Mammary epithelial cell (primary cell): ENCODE data around the gene PCED1A.

Source experiments
- EZH2 ChIP-seq: IDR thresholded peaks from 2 replicates; pipeline ENCODE4 v1.6.1; 2012; ENCODE audit warnings: low read length, inconsistent platforms, borderline replicate concordance
- TF ChIP-seq, protein P1 (sequence below), 2 donors: IDR thresholded peaks in 1 of 2; conservative IDR thresholded peaks in 1 of 2; 2 replicates each; pipeline ENCODE4 v1.5.1; 2011 to 2012; ENCODE audit warnings: inconsistent platforms in 2 of 2, low read length in 2 of 2, mild to moderate bottlenecking in 2 of 2, control low read depth in 1 of 2, low read depth in 1 of 2; ENCODE audit not compliant: insufficient read depth in 1 of 2; ENCODE audit errors: extremely low read depth in 1 of 2

DNA sequence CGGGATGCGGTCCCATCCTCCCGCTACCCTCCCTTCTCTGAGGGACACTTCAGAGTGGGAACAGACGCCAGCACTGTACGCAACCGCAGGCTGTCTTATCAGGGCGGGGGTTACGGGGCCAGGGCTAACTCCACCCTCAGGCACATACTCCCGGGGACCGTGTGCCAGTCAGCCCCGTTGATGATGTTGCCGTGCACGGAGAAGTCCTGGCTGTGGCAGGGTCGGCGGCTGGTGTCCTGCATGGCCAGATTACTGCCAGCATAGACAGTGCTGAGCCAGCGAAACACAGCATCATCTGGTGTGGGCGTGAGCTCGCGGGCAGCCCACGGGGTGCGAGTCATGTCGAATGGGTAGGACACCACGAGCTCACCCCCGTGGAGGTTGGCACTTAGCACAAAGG is 45.0 kb downstream of the PCED1A start:
- TF ChIP-seq, protein P1, sequence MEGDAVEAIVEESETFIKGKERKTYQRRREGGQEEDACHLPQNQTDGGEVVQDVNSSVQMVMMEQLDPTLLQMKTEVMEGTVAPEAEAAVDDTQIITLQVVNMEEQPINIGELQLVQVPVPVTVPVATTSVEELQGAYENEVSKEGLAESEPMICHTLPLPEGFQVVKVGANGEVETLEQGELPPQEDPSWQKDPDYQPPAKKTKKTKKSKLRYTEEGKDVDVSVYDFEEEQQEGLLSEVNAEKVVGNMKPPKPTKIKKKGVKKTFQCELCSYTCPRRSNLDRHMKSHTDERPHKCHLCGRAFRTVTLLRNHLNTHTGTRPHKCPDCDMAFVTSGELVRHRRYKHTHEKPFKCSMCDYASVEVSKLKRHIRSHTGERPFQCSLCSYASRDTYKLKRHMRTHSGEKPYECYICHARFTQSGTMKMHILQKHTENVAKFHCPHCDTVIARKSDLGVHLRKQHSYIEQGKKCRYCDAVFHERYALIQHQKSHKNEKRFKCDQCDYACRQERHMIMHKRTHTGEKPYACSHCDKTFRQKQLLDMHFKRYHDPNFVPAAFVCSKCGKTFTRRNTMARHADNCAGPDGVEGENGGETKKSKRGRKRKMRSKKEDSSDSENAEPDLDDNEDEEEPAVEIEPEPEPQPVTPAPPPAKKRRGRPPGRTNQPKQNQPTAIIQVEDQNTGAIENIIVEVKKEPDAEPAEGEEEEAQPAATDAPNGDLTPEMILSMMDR (conservative IDR thresholded peaks at IDR 0.05 in 1 of 2, IDR thresholded peaks at IDR 0.05 in 1 of 2; ENCODE audit: extremely low read depth in 1 of 2, insufficient read depth in 1 of 2, low read depth in 1 of 2, low read length in 2 of 2), result no peak
- no peak for TF ChIP-seq EZH2
